Measurements from ENCODE around the gene BAK1. TPM values are rescaled to one million over a fixed set of nuclear protein-coding genes. Genes with fewer than 3 reads are reported as not detected.
A peak's percentile ranks its signal among the peaks of the same experiment; 100 is the strongest.

BAK1 gene
- total RNA-seq, 6 donors from 2014 or later: 9.2 to 23.5 (median 13.7) TPM

DNA sequence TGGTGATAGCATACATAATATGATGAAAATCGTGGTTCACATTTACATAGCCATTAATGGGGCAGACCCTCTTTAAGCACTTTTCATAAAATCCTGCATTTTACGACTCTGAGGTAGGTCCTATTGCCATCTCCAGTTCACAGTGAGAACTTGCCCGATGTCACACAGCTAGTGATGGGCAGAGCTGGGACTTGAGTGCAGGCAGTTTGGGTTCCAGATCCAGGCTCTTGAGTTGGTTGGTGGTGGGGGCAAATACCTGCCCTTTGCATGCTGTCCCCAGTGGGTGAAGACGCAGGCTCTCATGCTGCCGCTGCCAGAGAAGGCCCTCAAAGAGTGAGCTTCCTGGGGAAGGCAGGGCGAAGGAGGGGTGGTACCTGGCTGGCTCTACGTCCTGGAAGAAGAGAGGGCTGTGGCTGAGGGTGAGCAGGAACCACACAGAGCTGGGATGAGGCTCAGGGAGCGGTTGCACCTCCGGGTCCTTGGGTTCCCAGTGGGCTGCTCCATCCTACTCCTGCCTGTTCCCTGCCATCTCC is 6.1 kb upstream of the BAK1 start:
- Histone ChIP-seq H3K36me3 (no peaks in the 10 kb centered on the region), H3K4me3 (no peak overlapping the region), H3K9me3 (no peaks in the 10 kb centered on the region), H3K27ac (peak overlapping the region in 2 of 4 donors; percentile 20 to 49), H3K4me1 (peaks cover 27 to 37% (median 35%) of the 10 kb centered on the region in 4 donors), H3K27me3 (no peaks in the 10 kb centered on the region)
- DNase-seq (no peak), ATAC-seq (ENCODE audit: low FRiP score in 2 of 2) (no peak)
- no peak for TF ChIP-seq POLR2AphosphoS5 (IDR thresholded peaks at IDR 0.05)
- no peak for TF ChIP-seq POLR2A (IDR thresholded peaks at IDR 0.05)
- TF ChIP-seq, protein P1, sequence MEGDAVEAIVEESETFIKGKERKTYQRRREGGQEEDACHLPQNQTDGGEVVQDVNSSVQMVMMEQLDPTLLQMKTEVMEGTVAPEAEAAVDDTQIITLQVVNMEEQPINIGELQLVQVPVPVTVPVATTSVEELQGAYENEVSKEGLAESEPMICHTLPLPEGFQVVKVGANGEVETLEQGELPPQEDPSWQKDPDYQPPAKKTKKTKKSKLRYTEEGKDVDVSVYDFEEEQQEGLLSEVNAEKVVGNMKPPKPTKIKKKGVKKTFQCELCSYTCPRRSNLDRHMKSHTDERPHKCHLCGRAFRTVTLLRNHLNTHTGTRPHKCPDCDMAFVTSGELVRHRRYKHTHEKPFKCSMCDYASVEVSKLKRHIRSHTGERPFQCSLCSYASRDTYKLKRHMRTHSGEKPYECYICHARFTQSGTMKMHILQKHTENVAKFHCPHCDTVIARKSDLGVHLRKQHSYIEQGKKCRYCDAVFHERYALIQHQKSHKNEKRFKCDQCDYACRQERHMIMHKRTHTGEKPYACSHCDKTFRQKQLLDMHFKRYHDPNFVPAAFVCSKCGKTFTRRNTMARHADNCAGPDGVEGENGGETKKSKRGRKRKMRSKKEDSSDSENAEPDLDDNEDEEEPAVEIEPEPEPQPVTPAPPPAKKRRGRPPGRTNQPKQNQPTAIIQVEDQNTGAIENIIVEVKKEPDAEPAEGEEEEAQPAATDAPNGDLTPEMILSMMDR (IDR thresholded peaks at IDR 0.05): no peak
- TF ChIP-seq EP300 (IDR thresholded peaks at IDR 0.05): no peak
- WGBS, 2 donors: 72 to 81% methylated on average over 8 to 9 of the region's 9 CpGs

DNA sequence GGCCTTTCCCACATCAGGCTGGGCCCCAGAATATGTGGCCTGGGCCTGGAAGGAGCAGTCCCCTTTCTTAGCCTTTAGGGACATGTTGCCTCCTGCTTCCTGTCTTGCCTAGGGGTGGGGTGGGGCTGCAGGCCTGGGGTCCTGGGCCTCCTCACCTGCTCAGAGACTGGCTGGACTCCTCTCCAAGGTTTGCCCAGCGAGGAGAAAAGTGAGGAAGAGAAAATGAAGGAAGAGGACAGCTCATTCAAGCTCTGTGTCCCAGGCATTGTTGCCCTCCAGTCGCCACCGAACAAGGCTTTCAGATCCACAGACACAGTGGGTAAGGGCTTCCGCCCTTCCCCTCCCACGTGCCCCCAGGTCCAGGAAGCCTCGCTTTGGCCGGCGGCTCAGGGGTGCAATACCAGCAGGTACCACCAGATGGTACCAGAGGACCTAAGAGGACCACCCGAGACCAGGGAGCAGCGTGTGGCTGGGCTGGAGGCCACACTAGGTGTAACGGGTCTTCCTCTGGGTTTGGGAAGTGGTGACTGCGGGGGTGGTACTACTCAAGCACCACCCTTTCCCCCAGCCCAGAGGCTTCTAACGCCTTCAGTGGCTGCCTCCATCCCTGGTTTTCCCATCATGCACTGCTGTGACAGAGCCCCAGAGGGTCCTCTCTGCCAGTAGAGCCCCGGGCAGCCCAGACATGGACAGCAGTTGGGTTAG is 5.5 kb upstream of the BAK1 start:
- no peak for TF ChIP-seq EP300 (IDR thresholded peaks at IDR 0.05)
- no peak for TF ChIP-seq POLR2AphosphoS5 (IDR thresholded peaks at IDR 0.05)
- TF ChIP-seq, protein P1 (IDR thresholded peaks at IDR 0.05): peak; percentile 98 to 99 (median 99)
- no peak for TF ChIP-seq POLR2A (IDR thresholded peaks at IDR 0.05)
- Histone ChIP-seq H3K27ac (peak overlapping the region in 3 of 4 donors; percentile 20 to 55 (median 49)), H3K4me3 (no peak overlapping the region), H3K4me1 (peaks cover 23 to 33% (median 31%) of the 10 kb centered on the region in 4 donors), H3K27me3 (no peaks in the 10 kb centered on the region), H3K36me3 (no peaks in the 10 kb centered on the region), H3K9me3 (no peaks in the 10 kb centered on the region)
- ATAC-seq (ENCODE audit: low FRiP score in 2 of 2) (peak; percentile 77 to 86), DNase-seq (peak in 1 of 2 donors; percentile 84)
- whole genome bisulfite sequencing, 2 donors: 11 to 12% methylated on average over 14 of the region's 14 CpGs

DNA sequence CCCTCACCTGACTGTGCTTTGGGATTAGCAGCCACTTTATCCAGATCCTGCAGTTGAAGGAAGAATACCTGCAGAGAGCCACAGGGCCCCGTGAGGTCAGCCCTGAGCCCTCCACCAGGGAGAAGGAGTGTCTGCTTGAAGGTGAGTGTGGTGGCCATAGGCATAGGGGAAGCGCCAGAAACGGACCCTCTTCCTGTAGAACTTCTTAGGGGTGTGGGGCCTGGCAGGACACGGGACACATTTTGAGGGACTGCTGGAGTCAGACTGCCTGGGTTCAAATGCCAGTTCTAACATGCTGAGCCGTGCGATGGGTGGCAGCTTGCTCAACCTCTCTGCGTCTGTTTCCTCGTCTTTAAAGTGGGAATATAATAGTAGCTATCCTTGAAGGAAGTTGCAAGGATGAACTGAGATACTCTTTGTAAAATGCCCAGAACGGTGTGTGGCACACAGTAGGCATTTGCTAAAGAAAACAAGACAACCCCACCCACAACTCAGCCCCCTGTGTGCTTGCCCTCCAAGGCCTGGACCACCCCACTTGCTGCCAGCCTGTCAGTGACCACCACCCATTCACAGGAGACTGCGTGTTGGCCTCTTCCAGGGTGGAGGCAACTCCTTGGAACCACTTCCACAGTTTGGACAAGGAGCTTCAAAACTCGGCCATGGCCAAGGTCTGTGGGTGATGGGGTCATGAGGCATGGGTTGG is 4.8 kb upstream of the BAK1 start:
- 70 to 72% methylated on average over 9 to 11 of the region's 11 CpGs for WGBS, 2 donors
- no peak for TF ChIP-seq POLR2AphosphoS5 (IDR thresholded peaks at IDR 0.05)
- TF ChIP-seq POLR2A (IDR thresholded peaks at IDR 0.05): no peak
- TF ChIP-seq EP300 (IDR thresholded peaks at IDR 0.05): no peak
- TF ChIP-seq, protein P1 (IDR thresholded peaks at IDR 0.05): no peak
- Histone ChIP-seq H3K27ac (peak overlapping the region in 3 of 4 donors; percentile 10 to 55 (median 20)), H3K36me3 (no peaks in the 10 kb centered on the region), H3K4me1 (peaks cover 21 to 32% (median 28%) of the 10 kb centered on the region in 4 donors), H3K9me3 (no peaks in the 10 kb centered on the region), H3K4me3 (no peak overlapping the region), H3K27me3 (no peaks in the 10 kb centered on the region)
- ATAC-seq (ENCODE audit: low FRiP score in 2 of 2) (no peak), DNase-seq (no peak)

DNA sequence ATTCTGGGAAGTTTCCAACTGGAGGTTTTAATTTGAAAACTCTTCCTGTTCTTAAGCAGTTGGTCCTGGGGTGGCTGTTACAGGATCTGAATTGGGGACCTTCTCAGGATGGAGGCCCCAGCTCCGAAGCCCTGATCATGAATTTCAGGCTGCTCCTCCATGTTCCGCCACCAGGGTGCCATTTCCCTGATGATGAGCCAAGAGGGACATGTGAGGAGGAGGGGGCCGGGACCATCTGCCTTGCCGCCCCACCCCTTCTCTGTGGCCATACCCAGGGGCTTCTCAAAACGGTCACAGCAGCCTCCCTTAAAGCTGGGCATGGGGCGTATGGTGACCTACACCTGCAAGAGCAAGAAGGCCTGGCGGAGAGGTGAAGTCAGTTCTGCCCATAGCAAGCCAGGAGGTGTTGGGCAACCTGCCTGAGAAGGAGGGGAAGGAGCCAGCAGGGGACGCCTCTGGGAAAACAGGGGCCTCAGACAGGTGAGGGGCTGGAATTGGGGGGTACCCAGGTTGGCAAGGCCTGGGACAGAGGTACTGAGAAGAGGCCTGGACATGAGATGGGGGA is 3.6 kb upstream of the BAK1 start:
- no peaks in the 10 kb centered on the region for H3K36me3 ChIP-seq
- ATAC-seq (ENCODE audit: low FRiP score in 2 of 2): no peak
- 71 to 82% methylated on average over 4 to 8 of the region's 8 CpGs for WGBS, 2 donors
- peaks cover 24 to 31% (median 26%) of the 10 kb centered on the region in 4 donors for H3K4me1 ChIP-seq
- DNase-seq: no peak
- no peak overlapping the region for H3K4me3 ChIP-seq
- no peak for TF ChIP-seq POLR2A (IDR thresholded peaks at IDR 0.05)
- TF ChIP-seq EP300 (IDR thresholded peaks at IDR 0.05): no peak
- TF ChIP-seq, protein P1 (IDR thresholded peaks at IDR 0.05): peak in 2 of 6 experiments; percentile 11 to 38
- no peaks in the 10 kb centered on the region for H3K27me3 ChIP-seq
- no peak overlapping the region for H3K27ac ChIP-seq
- no peaks in the 10 kb centered on the region for H3K9me3 ChIP-seq

All from upper lobe of left lung (tissue), 6 donors.